ENCODE results near the gene AGBL4. TPM values are rescaled to one million over a fixed set of nuclear protein-coding genes. Genes with fewer than 3 reads are reported as not detected.

Gene AGBL4
- total and polyA plus RNA-seq, 9 of the 15 experiments (the other 6 are each of a cell fraction or from before 2014, with no cell fraction given) = 0.11 TPM; not detected in 7

DNA sequence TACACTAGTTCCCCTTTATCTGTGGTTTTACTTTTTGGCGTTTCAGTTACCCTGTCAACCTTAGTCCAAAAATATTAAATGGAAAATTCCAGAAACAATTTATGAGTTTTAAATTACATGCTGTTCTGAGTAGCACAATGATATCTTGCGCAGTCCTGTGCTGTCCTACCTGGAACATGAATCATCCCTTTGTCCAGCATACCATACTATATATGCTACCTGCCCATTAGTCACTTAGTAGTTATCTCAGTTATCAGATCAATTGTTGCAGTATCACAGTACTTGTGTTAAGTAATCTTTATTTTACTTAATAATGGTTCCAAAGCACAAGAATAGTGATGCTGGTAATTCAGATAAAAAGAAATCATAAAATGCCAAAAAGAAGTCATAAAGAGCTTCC lies 52.7 kb downstream of the AGBL4 start (continued):
- no peak for TF ChIP-seq ZBTB11 (CRISPR knock-in tag; IDR thresholded peaks at IDR 0.05)
- TF ChIP-seq SIN3B (IDR thresholded peaks at IDR 0.05; ENCODE audit: low read depth) = no peak
- TF ChIP-seq ZC3H11A (IDR thresholded peaks at IDR 0.05; ENCODE audit: low read depth, low read length) = no peak
- TF ChIP-seq GTF2B (IDR thresholded peaks at IDR 0.05; ENCODE audit: extremely low read depth, insufficient read length) = no peak
- TF ChIP-seq SIRT6 (IDR thresholded peaks at IDR 0.05; ENCODE audit: low read depth, low read length) = no peak
- no peak for TF ChIP-seq ZNF212 (CRISPR knock-in tag; IDR thresholded peaks at IDR 0.05)
- TF ChIP-seq ETV5 (CRISPR knock-in tag; IDR thresholded peaks at IDR 0.05; ENCODE audit: low read depth) = no peak
- no peak for TF ChIP-seq HNRNPH1 (optimal IDR thresholded peaks at IDR 0.05; ENCODE audit: low read depth, low read length)
- TF ChIP-seq ZNF384 (IDR thresholded peaks at IDR 0.05; ENCODE audit: low read depth, low read length) = no peak
